RWPE2 (cell line): ENCODE results near the gene DSP.
A peak's percentile ranks its signal among the peaks of the same experiment; 100 is the strongest.

Source experiments
- ATAC-seq: fragments of 200-7000 bp; cut with Tn5 transposase; 3 replicates; pipeline ENCODE4 v1.9.1; 2021; ENCODE audit warnings: low read depth
- DNase-seq: peaks from one replicate; pipeline ENCODE4 v3.0.0-alpha.2; 2020; ENCODE audit warnings: low spot score
- H3K27ac ChIP-seq: fragments of 450-650 bp; 2 replicates; pipeline ENCODE4 v1.5.1; 2017; ENCODE audit warnings: mild to moderate bottlenecking; ENCODE audit not compliant: poor library complexity, severe bottlenecking
- H3K27me3 ChIP-seq: fragments of 250-450 bp; sonication (Bioruptor Pico); 2 replicates; pipeline ENCODE4 v1.5.1; 2021; ENCODE audit warnings: mild to moderate bottlenecking, moderate library complexity; ENCODE audit not compliant: insufficient read depth, poor library complexity, severe bottlenecking
- H3K36me3 ChIP-seq: fragments of 250-450 bp; sonication (Bioruptor Pico); 2 replicates; pipeline ENCODE4 v1.5.1; 2020; ENCODE audit warnings: low read depth, mild to moderate bottlenecking, moderate library complexity
- H3K4me1 ChIP-seq: fragments of 250-450 bp; sonication (Bioruptor Pico); 2 replicates; pipeline ENCODE4 v1.5.1; 2021; ENCODE audit warnings: mild to moderate bottlenecking, moderate library complexity; ENCODE audit not compliant: insufficient read depth, poor library complexity, severe bottlenecking
- H3K4me3 ChIP-seq: fragments of 250-450 bp; sonication (Bioruptor Pico); 2 replicates; pipeline ENCODE4 v1.5.1; 2021; ENCODE audit warnings: mild to moderate bottlenecking, moderate library complexity; ENCODE audit not compliant: severe bottlenecking
- H3K9me3 ChIP-seq: fragments of 250-450 bp; sonication (Bioruptor Pico); 2 replicates; pipeline ENCODE4 v1.5.1; 2021; ENCODE audit warnings: mild to moderate bottlenecking, moderate library complexity; ENCODE audit not compliant: severe bottlenecking
- TF ChIP-seq, protein P1 (sequence below): fragments of 450-650 bp; IDR thresholded peaks from one replicate; pipeline ENCODE4 v1.5.1; 2017; ENCODE audit warnings: mild to moderate bottlenecking, moderate library complexity; ENCODE audit not compliant: poor library complexity, severe bottlenecking

The DSP gene

GRCh38 chr6:7593229-7593628, 51.8 kb downstream of the DSP start:
- Histone ChIP-seq H3K27ac (no peak overlapping the region), H3K4me1 (peaks cover 16% of the 10 kb centered on the region), H3K9me3 (no peaks in the 10 kb centered on the region), H3K36me3 (peaks cover 45% of the 10 kb centered on the region), H3K4me3 (no peak overlapping the region), H3K27me3 (no peaks in the 10 kb centered on the region)
- ATAC-seq (no peak), DNase-seq (no peak)
- TF ChIP-seq, protein P1, sequence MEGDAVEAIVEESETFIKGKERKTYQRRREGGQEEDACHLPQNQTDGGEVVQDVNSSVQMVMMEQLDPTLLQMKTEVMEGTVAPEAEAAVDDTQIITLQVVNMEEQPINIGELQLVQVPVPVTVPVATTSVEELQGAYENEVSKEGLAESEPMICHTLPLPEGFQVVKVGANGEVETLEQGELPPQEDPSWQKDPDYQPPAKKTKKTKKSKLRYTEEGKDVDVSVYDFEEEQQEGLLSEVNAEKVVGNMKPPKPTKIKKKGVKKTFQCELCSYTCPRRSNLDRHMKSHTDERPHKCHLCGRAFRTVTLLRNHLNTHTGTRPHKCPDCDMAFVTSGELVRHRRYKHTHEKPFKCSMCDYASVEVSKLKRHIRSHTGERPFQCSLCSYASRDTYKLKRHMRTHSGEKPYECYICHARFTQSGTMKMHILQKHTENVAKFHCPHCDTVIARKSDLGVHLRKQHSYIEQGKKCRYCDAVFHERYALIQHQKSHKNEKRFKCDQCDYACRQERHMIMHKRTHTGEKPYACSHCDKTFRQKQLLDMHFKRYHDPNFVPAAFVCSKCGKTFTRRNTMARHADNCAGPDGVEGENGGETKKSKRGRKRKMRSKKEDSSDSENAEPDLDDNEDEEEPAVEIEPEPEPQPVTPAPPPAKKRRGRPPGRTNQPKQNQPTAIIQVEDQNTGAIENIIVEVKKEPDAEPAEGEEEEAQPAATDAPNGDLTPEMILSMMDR: no peak

DNA sequence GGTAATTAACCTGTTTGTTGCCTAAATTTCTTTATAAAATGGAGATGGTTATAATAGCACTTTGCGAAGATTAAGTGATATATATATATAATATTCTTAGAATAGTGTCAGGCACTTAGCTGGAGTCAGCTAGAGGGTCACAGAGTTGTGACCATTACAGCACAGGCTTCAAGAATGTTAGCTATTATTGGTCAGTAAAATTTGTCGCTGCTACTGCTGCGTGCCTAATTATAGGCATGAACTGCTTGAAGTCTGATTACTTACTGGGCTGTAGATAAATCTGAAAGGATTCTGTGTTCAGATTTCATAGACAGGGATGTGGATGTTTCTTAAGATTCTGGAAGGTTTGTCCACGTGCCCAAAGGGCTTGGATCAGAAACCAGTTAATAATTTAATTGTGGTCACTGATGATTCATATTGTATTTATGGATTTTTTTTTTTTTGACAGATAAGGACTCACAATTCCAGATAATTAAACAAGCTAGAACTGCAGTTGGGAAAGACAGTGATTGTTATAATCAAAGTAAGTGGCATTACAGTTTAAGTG, 53.2 kb downstream of the DSP start:
- ATAC-seq: no peak
- Histone ChIP-seq H3K36me3 (peaks cover 59% of the 10 kb centered on the region), H3K9me3 (no peaks in the 10 kb centered on the region), H3K27ac (no peak overlapping the region), H3K4me1 (peaks cover 8% of the 10 kb centered on the region), H3K27me3 (no peaks in the 10 kb centered on the region), H3K4me3 (no peak overlapping the region)
- DNase-seq: no peak
- TF ChIP-seq, protein P1: no peak

DNA sequence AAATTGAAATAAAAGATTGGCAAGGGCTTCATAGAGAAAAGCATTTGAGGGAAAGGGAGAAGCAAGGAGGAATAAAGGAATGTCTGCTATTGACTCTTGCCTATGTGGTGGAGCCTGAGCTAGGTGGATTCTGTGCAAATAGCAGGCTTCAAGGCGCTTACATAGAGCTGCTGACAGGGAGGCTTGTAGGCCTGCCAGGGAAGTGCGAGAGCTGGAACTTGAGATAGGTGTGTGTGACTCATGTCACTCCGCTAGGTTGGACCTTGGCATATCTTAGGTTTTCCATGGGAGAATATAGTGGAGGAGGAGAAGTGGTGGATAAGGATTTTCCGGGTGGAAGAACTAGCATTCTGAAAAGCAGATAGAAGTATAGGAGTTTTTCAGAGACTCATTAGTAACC, 62.5 kb downstream of the DSP start:
- no peaks in the 10 kb centered on the region for H3K9me3 ChIP-seq
- H3K36me3 ChIP-seq: peaks cover 100% of the 10 kb centered on the region
- H3K4me1 ChIP-seq: no peaks in the 10 kb centered on the region
- TF ChIP-seq, protein P1: no peak
- no peak overlapping the region for H3K4me3 ChIP-seq
- no peak for ATAC-seq
- DNase-seq: no peak
- no peak overlapping the region for H3K27ac ChIP-seq
- no peaks in the 10 kb centered on the region for H3K27me3 ChIP-seq

- Histone ChIP-seq H3K9me3 (no peaks in the 10 kb centered on the region), H3K27me3 (no peaks in the 10 kb centered on the region), H3K27ac (no peak overlapping the region), H3K4me1 (no peaks in the 10 kb centered on the region), H3K4me3 (no peak overlapping the region), H3K36me3 (peaks cover 100% of the 10 kb centered on the region)
- no peak for ATAC-seq
- TF ChIP-seq, protein P1: no peak
- no peak for DNase-seq
These were observed 63.0 kb downstream of the DSP start for GRCh38 chr6:7604506-7604905.

- TF ChIP-seq, protein P1: peak; percentile 89
- H3K9me3 ChIP-seq: no peaks in the 10 kb centered on the region
- peaks cover 5% of the 10 kb centered on the region for H3K4me1 ChIP-seq
- peaks cover 10% of the 10 kb centered on the region for H3K36me3 ChIP-seq
- H3K4me3 ChIP-seq: no peak overlapping the region
- DNase-seq (no peak), ATAC-seq (peak; percentile 40; the same call in 2 of the 3 replicates)
- H3K27me3 ChIP-seq: no peaks in the 10 kb centered on the region
- H3K27ac ChIP-seq: no peak overlapping the region
These were observed 74.3 kb downstream of the DSP start for GRCh38 chr6:7615611-7616383.
